Renal cortical epithelial cell (primary cell): ENCODE data around the gene HES2. TPM values are rescaled to one million over a fixed set of nuclear protein-coding genes. Genes with fewer than 3 reads are reported as not detected.
"Not testable (repeated sequence)": the region's sequence is repeated elsewhere in the genome, so short reads cannot be mapped to it uniquely, and the experiment has no call there.

Source experiments
- DNase-seq: peaks from one replicate; pipeline ENCODE4 v3.0.0-alpha.2; 2011; ENCODE audit warnings: low read depth
- total RNA-seq: library from RNA; depleted of rRNA; stranded (reverse); fragments of >200 nt; gene quantifications from 2 replicates; pipeline ENCODE4 v1.2.3, GENCODE V29; 2014

HES2 gene, protein sequence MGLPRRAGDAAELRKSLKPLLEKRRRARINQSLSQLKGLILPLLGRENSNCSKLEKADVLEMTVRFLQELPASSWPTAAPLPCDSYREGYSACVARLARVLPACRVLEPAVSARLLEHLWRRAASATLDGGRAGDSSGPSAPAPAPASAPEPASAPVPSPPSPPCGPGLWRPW
- total RNA-seq: 5.8 and 13.0 TPM in 2 replicates

- no peak for DNase-seq
Observed at GRCh38 chr1:6419804-6420453, at the start of gene HES2. Gene HES2 (minus strand): TSS chr1:6419919. CDS start chr1:6419820, 99 bp downstream.

- no peak for DNase-seq
Observed at GRCh38 chr1:6468729-6469461, 49.2 kb upstream of the HES2 start.

DNA sequence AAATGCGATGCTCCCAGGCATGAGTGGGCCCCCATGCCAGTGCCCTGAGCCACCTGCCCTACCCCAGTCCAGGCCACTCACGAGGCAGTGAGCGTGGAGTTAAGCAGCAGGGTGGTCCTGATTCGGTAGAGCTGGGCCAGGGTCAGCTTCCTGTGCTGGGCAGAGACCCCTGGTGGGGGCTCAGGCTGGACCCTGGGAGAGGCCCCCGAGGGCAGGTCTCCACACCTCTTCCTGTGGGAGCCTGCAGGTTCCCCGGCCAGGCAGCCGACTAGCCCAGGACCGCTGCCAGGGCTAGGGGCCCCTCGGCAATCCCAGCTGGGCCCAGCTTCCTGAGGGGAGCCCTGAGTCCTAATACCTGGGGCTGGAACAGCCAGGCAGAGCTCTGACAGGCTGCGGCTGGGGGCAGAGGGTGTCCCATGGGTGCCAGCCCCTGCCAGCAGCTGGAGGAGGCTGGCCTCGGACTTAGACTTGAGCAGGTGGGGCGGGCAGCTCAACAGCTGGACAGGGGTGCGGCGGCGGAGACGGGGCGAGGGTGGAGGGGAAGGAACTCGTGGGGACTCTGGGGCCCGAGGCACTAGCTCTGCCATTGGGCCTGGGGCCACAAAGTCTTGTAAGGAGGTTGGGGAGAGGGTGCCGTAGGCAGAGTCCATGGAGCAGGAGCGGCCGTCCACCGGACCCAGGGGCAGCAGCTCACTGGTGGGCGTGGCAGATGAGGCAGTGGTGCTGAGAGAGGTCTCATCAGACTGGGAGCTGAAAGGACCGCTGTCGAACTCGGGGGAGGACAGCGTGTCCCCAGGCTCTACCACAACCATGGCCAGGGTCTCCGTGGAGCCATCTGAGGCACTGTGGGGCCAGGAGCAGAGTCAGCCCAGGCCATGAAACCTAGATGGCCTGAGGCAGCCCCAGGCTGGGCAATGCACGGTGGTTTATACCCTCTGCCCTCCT, 48.3 kb upstream of the HES2 start:
- DNase-seq: no peak

GRCh38 chr1:6467224-6467623, 47.5 kb upstream of the HES2 start:
- no peak for DNase-seq

DNA sequence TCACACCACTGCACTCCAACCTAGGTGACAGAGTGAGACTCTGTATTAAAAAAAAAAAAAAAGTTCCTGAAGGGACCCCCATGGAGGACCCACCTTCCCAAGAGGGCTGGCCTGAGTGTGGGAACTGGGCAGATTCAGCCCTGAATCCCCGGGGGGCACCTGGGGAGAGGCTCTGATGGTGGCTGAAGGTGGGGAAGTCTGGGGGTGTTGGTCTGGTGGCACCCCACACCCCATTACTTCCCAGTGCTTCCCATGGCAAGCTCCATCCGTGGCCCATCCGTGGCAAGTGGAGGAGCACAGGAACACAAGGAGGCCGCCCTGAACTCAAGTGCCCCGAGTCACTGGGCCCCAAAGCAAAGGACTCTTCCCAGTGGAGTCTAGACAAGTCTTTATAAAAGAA, 47.0 kb upstream of the HES2 start:
- no peak for DNase-seq

DNA sequence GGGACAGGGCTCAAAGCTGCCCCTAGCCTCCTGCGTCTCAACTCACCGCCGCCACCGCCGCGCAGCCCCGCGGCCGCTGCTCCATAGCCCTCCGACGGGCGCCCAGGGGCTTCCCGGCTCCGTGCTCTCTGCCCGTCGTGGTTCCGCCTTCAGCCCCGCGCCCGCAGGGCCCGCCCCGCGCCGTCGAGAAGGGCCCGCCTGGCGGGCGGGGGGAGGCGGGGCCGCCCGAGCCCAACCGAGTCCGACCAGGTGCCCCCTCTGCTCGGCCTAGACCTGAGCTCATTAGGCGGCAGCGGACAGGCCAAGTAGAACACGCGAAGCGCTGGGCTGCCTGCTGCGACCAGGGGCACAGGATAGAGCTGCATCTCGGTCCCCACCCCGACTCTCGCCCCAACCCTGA, 46.3 kb upstream of the HES2 start, which contains the start of gene TNFRSF25:
TNFRSF25 (minus strand) TSS at position 151 of the 400 bp plus-strand sequence; CDS start at position 85, 66 bp downstream.
- DNase-seq: no peak

DNA sequence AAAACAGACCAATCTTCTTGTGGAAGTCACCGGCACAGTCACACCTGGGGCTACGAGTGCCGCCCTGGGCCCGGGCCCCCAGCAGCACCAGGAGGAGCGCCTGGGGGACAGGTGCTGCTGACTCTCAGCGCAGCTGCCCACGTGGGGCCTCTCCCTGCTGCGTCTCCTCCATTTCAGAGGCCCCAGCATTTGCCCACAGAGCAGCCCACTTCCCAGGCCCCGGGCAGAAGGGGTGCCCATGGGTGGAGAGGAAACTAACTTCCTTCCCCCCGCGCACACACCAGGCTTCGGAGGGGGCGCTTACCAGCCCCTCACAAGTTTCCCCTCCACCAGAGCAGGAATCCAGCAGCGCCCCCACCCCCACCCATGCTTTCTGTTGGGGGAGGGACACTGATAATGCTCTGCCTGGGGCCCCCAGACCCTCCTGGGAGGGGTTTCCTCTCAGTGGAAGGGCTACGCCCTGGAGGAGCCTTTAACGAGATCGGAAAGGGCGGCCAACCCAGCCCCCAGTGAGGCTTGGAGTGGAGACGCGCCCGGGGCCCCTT, 45.8 kb upstream of the HES2 start:
- DNase-seq: no peak

DNA sequence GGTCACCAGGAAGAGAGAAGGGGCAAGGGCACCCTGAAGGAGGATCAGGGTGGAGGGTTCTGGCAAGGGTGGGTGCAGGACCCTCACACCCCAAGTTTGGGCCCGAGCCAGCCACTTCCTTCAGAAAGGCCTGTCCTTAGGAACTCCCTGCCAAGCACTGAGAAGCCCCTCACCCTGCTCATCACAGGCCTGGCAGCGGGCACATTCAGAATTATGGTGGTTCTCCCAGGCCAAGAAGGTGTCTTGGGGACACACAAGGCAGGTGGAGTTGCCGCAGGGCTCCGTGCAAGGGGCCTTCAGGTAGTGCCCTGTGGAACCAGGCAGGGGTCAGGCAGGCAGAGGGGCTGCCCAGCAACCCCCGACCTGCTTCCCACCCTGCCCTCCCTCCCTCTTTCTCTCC, 45.2 kb upstream of the HES2 start:
- no peak for DNase-seq

GRCh38 chr1:6464514-6464836, 44.8 kb upstream of the HES2 start:
- DNase-seq: peak; percentile 13

DNA sequence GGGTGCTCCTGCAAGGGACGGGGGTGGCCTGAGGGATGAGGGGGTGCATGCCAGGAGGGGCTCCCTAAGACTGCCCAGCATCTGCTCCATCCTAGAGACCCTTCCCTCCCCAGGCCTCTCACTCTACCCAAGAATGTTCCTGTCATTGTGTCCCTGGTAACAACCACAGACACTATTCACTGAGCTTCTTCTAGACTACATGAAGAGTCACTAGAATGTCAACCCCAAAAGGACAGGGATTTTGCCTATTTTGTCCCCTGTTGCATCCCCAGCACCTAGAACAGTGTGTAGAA, 43.3 kb upstream of the HES2 start:
- DNase-seq: no peak

- DNase-seq: no peak
Observed at GRCh38 chr1:6462412-6463119, 42.8 kb upstream of the HES2 start.

DNA sequence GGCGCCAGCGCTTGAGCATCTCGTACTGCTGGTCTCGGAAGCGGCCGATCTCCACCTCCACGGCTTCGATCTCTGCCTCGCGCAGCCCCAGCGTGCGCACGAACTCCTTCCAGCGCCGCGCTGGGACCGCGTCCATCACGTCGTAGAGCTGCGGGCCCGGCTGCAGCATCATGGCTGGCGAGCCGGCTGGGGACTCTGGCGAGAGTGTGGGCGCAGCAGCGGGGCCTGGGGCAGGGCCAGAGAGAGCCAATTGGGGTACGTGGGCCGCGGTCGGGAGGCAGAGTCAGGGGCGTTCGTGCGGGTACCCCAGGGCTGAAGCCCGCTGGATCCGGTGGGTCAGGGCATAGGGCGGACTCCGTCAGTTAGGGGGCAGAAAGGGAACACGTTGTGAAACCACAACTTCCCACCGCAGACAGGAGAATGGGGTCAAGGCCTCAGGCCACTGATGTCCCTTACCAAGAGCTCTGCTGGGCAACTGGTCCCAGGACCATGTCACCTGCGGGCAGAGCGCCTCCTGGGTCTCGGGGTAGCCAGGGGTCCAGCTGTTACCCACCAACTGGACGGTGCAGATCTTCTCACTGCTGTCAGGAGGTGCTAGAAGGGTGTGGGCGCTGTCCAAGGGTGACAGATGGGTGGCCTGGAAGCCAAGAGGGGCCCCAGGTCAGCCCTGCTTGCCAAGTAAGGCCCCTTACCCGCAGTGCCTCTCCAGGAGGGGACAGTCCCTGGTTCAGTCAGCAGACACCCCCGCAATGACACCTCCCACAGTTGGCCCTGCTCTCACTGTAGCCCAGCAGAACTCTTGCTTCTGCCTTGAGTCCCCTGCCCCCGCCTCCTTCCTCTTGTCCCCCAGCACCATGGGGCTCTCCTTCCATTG, 42.1 kb upstream of the HES2 start:
- DNase-seq: no peak

GRCh38 chr1:6461051-6461530, 41.4 kb upstream of the HES2 start:
- DNase-seq: no peak

GRCh38 chr1:6460301-6461050, 40.8 kb upstream of the HES2 start:
- no peak for DNase-seq

DNA sequence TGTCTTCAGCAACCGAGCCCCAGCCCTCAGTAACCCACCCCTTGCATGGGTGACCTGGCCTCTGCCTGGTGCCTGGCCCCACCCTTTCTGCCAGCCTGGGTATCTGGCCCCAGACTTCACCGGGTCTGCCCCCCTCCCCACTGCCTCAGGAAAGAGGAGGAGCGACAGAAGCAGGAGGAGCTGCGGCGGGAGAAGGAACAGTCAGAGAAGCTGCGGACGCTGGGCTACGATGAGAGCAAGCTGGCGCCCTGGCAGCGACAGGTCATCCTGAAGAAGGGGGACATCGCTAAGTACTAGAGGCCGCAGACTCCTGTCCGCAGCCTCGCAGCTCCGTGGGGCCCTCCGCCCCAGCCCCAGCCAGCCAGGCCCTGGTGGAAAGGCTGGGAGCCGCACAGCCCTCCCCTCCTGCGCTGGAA, 40.1 kb upstream of the HES2 start:
- DNase-seq: no peak

DNA sequence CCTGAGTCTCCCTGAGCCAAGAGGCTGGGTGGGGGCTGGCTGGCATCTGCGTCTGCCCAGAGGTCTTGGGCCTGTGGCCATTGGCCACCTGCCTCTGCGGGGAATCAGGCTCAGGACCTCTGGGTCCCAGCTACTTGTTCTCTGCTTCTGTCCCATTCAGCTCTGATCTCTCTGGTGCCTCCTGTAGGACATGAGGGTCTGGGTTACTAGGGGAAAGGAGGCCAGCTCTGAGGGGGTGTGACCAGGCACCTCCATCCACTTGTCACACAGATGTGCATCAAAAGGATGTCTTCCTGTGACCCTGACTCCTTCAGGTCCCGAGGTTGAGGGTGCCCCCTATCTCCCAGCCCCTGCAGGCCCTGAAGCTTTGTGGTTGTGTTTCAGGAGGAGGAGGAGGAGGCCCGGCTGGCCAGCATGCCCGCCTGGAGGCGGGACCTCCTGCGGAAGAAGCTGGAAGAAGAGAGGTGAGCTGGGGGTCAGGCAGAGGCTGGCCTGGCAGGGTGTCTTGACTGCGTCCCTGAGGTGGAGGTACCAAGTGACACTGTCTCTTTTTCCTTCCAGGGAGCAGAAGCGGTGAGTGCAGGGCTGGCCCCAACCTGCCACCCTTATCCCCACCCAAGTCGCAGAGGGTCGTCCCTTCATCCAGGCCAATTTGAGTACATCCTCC, 37.2 kb upstream of the HES2 start:
- DNase-seq: no peak

GRCh38 chr1:6455752-6456520, 36.2 kb upstream of the HES2 start:
- DNase-seq: not testable (repeated sequence)
